HG03097 (cell line): ENCODE results near the gene TP53TG3E.
"Not testable (repeated sequence)": the region's sequence is repeated elsewhere in the genome, so short reads cannot be mapped to it uniquely, and the experiment has no call there.

Experiments used
- ATAC-seq: cut with Tn5 transposase; IDR thresholded peaks from one replicate; pipeline ENCODE4 v1.9.1; 2021; ENCODE audit not compliant: unreplicated experiment, low FRiP score

The TP53TG3E gene

GRCh38 chr16:33304006-33304405, at the start of gene TP53TG3E:
TSS of gene TP53TG3E (plus strand) at chr16:33304306. CDS start at chr16:33304374, 68 bp downstream.
- ATAC-seq: not testable (repeated sequence)

- ATAC-seq: not testable (repeated sequence)
Measured at GRCh38 chr16:33336226-33337012, 32.3 kb downstream of the TP53TG3E start.

GRCh38 chr16:33337627-33338542, 33.8 kb downstream of the TP53TG3E start:
- ATAC-seq: not testable (repeated sequence)

- not testable (repeated sequence) for ATAC-seq
Measured at GRCh38 chr16:33338543-33338951, 34.4 kb downstream of the TP53TG3E start.

GRCh38 chr16:33339093-33340061, 35.3 kb downstream of the TP53TG3E start:
- ATAC-seq: not testable (repeated sequence)
